ENCODE data around the gene BLOC1S3.

DNA sequence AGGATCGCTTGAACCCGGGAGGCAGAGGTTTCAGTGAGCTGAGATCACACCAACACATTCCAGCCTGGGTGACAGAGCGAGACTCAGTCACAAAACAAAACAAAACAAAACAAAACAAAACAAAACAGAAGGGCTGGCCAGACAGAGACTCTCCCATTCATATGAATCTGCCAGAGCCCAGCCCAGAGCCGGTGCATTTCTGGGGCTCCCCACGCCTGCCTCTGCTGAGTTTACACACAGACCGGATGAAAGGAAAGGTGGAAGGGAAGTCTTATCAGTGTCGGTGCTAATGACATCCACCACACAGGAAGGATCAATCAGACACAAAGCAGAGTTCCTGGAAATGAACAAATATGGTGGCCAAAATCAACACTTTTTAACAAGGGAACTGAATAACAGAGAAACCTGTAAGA is 7.4 kb upstream of the BLOC1S3 start:
- TF ChIP-seq EZH2 (IDR thresholded peaks at IDR 0.05; ENCODE audit: borderline replicate concordance, low read length) (no peak), CTCF (IDR thresholded peaks at IDR 0.05; ENCODE audit: low read length) (no peak)

All from OCI-LY1 (cell line).